HG02884 (cell line): Measurements from ENCODE around the gene CERK.
"Not testable (repeated sequence)": the region's sequence is repeated elsewhere in the genome, so short reads cannot be mapped to it uniquely, and the experiment has no call there.

Experiments
- ATAC-seq: cut with Tn5 transposase; IDR thresholded peaks from one replicate; pipeline ENCODE4 v1.9.1; 2021; ENCODE audit warnings: mild to moderate bottlenecking, moderate library complexity; ENCODE audit not compliant: unreplicated experiment

CERK gene, protein sequence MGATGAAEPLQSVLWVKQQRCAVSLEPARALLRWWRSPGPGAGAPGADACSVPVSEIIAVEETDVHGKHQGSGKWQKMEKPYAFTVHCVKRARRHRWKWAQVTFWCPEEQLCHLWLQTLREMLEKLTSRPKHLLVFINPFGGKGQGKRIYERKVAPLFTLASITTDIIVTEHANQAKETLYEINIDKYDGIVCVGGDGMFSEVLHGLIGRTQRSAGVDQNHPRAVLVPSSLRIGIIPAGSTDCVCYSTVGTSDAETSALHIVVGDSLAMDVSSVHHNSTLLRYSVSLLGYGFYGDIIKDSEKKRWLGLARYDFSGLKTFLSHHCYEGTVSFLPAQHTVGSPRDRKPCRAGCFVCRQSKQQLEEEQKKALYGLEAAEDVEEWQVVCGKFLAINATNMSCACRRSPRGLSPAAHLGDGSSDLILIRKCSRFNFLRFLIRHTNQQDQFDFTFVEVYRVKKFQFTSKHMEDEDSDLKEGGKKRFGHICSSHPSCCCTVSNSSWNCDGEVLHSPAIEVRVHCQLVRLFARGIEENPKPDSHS

DNA sequence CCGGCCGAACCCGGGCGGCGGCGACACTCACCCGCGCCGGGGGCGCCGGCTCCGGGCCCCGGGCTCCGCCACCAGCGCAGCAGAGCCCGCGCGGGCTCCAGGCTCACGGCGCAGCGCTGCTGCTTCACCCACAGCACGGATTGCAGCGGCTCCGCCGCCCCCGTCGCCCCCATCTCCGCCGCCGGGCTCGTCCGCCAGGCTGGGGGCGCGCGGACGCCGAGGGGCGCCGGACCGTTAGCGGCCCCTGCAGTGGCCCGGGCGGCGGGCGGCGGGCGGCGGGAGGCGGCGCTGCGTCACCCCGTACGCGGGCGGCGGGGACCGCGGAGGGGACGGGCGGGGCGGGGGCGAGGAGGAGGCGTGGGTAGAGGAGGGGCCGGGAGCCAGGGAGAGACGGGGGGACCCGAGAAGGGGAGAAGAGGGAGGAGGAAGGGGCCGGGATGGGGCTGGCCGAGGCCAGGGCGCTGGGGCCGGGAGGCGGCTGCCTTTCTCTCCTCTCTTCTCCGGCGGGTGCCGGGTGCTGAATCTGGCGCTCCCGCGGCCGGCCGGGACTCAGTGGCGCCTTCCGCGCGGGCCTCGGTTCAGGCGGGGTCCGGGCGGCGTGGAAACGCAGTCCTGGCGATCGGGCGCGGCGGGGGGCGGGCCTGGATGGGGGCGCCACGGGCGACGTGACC, at the start of gene CERK:
Gene CERK (minus strand): TSS at position 277 of the 671 bp plus-strand sequence. CDS start 104 bp downstream, at position 173.
- no peak for ATAC-seq

DNA sequence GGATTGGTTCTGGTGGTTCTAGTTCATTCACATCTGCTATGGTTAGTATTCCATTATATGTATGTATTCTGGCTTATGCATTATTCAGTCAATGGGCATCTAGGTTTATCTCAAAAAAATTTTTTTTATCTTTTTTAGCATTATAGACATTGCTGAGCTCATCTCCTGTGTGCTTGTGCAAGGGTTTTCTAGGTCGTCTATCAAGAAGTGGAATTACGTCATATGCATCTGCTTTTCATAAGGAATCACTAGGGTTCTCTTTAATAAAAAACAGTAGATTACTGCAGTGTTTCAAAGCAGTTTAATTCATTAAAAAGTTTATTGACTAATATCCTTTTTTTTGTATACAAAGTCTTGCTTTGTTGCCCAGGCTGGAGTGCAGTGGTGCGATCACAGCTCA, 45.7 kb upstream of the CERK start:
- no peak for ATAC-seq

DNA sequence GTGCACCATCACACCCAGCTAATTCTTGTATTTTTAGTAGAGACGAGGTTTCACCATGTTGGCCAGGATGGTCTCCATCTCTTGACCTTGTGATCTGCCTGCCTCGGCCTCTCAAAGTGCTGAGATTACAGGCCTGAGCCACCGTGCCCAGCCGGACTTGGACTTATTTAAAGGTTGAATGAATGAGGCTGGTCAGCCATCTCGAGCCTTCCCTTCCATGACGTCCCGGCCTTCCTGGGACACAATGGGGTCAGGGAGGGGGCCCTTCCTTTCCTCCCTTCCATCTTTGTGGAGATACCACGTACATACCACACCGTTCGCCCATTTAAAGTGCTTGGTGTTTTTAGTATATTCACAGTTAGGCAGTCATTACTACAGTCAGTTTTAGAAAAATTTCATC, 44.1 kb upstream of the CERK start:
- not testable (repeated sequence) for ATAC-seq

DNA sequence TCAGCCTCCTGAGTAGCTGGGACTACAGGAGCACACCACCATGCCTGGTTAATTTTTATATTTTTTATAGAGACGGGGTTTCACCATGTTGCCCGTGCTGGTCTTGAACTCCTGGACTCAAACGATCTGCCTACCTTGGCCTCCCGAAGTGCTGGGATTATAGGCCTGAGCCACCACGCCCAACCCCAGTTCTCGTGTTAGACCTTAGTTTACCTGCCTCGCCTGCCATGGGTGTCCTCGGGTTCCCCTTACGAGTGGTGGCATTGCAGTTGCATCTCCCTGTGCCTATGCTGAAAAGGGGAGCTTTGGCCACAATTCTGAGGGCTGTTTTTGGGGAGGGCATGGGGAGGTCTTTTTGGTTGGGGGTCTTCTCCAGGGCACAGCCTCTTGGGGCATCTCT, 43.2 kb upstream of the CERK start:
- no peak for ATAC-seq

DNA sequence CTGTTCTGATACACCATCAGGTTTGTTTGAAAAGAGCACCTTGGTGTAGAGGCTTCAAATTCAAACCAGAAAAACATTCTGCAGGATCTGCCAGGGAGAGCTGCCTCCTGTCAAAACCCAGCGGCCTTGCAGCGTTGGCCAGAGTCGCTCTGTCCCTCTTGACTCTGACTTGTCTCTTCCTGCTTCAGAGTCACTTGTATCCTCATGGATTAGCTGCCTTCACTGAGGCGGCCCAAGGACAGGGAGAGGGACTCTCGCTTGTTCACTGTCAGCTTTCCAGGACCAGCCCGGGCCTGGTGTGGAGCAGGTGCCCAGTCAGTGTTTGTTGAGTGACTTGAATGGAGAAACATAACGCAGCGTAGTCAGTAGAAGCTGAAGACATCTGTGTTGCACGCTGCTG, 42.4 kb upstream of the CERK start:
- no peak for ATAC-seq

DNA sequence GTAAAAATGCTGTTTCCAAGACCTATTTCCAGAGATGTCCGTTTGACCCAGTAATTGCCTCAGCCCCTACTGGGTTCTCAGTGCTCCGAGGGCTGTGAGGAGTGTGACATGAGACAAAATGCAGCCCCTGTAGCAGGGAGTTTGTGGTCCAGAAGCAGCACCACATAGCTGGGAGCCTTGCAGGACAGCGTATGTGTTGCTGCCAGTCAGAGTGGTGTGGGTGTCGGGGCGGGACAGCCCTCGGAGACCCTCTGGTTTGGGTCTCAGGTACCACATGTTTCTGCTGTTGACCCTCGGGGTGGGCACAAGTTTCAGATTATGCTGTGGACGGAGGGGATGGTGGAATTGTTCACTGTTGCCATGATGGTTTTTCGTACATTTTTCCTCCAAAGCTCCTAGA, 41.6 kb upstream of the CERK start:
- no peak for ATAC-seq

DNA sequence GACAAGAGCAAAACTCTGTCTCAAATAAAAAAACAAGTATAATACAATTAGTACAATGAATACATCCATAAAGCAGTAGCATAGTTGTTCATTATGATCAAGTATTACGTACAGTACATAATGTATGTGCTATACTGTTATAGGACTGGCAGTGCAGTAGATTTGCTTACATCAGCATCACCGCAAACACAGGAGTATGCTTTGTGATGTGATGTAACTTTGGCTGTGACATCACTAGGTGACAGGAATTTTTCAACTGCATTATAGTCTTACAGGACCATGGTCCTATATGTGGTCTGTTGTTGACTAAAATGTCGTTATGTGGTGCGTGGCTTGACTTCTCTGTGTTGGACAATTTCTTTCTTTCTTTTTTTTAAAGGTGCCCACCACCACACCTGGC, 41.0 kb upstream of the CERK start:
- ATAC-seq: no peak

DNA sequence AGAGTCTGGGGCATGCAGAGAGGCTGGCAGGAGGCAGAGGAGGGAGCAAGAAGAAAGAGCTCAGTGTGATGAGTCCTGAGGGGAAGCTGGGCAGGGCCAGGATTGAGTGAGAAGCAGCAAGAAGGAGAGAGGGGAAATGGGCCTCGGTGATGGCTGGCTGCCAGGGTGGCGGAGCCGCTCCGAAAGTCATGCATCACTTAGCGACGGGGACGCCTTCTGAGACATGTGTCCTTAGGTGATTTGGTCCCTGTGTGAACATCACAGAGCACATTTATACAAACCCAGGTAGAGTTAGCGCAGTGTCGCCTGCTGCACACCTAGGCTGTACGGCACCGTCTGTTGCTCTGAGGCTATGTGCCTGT, 39.5 kb upstream of the CERK start:
- ATAC-seq: no peak

DNA sequence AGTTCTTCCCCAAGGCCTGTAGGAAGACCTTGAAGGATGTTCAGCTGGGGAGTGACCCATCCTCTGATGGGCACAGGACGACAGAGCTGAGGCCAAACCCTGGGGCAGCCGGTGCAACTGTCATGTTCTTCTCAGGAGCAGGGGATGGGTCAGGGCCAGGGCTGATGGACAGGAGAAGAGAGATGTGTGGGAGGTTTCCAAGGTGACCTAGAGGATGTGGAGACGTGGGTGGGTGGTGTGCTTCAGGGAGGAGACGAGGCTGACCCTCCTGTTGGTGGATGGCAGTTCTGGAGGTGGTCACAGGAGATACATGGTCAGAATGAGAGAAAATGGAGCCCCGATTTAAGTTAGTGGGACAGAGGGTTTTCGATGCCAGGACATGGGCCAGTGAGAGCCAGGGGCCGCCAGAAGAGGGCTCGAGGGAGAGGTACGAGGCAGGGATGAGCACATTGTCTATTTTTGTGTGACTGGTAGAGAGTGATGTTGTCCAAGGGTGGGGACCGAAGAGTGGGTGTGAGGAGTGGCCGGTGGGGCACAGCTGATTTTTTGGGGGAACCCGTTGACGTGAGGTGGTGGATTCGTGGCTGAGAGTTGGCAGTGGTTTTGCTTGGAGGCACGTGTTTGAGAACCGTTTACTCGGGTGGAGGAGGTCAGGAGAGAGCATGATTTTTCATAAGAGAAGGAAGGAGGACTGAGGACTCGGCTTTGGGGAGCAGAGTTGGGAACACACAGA, 39.0 kb upstream of the CERK start:
- ATAC-seq: no peak

DNA sequence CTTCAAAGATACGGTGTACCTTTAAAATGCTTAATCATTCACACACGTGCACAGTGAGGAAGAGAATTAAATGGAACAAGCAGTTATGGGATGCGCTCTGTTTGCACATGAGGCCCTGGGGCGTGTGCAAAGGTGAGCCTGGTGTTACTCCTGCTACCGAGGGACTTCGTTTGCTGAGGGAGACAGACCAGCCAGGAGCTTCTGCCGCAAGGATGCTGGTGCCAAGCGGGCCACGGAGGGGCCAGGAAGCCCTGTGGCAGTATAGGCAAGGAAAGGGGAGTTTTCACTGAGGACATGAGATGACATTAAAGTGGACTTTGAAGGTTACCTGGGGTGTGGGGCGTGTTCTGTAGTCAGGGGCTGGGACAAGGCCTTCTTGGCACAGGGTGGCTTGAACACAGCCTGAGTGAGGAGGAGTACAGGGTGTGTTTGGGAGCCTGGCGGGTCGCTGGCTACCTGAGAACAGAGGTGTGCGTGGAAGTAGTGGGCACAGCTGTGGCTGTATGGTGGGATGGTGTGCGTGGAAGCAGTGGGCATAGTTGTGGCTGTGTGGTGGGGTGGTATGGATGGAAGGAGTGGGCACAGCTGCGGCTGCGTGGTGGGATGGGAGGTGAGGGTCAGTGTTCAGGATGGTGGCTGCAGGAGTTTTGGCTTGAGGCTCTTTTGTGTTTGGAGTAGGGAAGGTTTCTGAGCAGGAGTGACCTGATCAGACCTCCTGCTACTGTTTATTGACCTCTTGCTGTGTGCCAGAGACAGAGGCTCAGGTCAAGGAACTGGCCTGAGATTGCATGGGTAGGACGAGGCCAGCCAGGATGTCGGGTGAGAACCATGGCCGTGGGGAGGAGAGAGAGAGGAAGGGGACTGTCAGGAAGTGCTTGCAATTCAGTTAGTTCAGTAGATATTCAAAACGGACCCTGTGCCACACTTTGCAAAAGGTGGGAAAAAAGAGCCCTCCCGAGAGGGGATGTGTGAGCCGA, 38.1 kb upstream of the CERK start:
- no peak for ATAC-seq

DNA sequence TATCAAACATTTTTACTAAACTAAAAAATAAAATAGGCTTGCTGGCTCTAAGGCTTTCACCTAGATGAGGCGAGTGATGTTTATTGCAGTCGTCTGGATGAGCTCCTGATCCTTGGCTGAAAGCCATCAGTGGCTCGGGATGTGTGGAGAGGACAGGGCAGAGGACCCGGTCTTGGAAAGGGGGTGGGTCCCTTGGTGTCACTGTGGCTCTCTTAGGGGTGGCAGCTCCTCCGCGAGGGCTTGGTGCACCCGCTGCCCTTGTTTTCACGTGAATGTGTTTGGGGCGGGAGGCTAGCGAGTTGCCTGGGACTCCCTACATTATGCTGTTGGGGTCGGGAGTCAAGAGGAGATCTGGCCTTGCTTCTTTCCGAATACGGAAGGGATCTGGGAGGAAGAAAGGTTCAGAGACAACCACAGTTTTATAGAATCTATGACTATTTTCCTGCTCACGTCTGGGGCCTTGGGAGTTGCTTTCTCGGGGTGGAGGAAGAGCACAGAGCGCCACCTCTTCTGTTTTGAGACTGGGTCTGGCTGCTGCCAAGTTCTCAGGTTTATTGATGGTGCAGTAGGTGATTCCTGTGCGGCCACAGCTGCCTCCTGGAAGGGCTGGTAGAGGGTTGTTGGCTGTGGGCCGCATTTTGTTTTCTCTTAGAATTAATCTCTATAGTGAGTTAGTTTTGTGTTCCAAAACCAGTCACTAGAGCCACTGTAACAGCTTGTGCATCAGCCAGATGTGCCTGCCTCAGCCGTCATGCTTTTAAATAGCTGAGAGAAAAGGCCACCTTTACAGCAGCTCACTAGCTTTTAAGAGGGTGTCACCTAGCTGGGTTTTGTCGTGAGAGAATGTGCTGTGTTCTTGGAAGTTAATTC, 37.2 kb upstream of the CERK start:
- no peak for ATAC-seq

DNA sequence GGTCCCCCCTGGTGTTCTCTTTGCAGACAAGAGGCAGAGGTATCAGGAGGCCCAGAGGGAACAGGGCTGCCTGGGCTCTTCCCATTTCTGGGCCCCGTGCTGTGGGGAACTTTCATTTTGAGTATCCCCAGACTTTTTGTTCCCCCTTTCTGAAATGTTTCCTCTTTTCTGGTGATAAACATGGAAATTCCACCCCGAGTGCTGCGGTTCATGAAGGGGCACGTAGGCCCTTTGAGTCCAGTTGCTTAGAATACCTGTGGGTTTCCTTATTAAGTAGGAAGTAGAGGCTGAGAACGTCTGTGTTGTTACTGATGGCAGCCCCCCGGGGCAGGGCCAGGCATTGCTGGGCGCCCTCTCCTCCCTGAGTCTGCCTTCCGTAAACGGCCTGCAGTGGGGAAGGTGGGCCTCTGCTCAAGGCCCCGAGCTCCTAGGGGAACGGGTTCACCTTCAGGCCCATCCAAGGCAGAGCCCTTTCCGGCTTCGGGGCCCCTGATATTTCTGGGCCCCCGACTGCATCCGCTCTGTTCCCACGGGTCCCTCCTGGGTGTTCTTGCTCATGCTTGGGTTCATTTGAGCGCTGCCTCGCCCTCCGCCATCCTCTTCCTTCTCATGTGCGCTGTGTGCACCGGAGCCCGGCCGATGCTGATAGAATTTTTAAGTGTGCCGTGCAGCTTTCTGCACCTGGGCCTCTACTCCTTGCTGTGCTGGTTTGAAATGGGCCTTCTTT, 36.4 kb upstream of the CERK start:
- ATAC-seq: peak; percentile 33

DNA sequence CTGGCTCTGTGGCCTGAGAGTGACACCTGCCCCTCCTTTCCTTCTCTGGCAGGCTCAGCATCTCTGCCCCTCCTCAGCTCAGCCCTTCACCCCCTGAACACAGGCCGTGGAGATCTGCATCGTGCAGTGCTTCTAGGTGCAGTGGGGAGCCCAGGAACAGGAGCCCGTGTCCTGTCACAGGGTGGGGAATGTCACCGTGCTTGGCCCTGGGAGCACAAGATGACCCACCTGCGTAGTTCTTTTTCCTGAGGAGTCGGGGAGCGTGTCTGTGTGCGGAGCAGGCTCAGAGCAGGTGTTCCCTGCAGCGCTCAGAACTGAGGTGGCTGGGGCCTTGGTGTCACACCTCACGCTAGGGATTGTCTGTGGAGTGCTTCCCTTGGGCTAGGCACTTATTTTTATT, 35.0 kb upstream of the CERK start:
- no peak for ATAC-seq

DNA sequence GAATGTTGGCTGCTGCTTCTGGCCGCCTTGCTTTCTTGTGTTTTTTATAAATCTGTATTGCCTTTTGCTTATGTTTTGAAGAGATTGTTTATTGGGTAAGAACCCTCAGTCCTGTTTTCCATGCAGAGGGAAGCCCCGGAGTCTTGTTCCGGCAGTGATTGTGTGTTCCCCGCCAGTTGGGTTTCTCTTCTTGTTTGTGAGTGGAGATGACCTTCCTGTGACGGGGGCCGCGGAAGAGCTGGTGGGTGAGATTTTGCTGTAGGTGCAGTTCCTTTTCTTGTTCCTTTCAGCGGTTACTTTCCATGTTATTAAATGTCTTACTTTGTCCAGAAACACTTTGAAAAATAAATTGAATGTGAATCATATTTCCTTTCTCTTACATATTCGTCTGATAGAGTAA, 32.7 kb upstream of the CERK start:
- no peak for ATAC-seq

DNA sequence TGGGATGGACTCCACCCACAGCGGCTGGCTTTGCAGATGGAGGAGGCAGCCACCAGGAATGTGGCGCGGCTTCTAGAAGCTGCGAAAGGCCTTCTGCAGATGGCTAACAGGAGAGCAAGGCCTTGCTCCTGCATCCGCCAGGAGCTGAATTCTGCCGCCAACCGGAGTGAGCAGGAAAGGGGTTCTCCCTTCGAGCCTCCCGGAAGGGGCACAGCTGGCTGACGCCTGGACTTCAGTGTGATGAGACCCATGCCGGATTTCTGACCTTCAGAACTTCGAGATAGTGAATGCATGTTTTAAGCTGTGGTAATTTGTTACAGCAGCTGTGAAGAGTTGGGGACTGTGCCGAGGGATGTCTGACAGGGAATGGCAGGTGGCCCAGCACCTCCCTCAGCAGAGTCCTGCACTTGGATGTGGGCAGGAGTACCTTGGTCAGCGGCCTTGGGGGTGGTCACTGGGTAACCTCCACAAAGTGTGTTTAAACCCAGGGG, 32.1 kb upstream of the CERK start:
- ATAC-seq: no peak

DNA sequence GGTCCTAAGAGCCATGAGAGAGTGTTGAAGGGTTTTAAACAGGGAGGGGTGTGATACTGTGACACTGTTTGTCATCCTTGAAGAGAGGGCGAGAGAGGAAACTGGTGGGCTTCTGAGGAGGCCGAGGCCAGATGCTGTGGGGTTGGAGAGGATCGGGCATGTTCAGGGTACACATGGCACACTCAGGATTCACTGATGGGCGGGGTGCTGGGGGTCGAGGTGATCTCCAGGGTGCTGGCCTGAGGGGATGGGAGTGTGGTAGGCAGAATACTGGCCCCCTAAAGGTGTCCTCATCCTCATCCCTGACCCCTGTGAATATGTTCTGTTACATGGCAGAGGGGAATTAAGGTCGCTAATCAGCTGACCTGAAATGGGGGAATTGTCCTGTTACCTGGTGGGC, 31.7 kb upstream of the CERK start:
- ATAC-seq: no peak

DNA sequence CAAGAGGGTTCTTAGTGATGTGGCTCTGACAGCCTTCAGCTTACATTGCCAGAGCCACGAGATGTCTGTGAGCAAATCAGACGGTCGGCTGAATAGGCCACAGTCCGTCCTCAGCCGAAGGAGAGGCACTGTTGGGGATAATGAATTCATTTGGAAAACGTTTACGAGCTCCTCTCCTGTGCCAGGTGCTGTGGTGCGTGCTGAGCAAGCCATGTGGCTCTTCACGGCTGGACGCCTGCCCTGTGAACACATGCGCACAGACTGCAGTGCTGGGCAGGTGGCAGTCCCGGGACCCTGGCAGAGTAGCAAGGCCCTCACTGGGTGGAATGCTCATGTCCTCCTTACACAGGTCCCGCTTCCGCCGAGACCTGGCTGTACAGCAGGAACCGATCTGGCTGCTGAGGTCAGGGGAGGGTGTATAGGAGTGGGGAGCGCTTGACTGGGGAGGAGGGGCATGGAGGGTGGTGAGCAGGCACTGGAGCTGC, 31.2 kb upstream of the CERK start:
- ATAC-seq: no peak

DNA sequence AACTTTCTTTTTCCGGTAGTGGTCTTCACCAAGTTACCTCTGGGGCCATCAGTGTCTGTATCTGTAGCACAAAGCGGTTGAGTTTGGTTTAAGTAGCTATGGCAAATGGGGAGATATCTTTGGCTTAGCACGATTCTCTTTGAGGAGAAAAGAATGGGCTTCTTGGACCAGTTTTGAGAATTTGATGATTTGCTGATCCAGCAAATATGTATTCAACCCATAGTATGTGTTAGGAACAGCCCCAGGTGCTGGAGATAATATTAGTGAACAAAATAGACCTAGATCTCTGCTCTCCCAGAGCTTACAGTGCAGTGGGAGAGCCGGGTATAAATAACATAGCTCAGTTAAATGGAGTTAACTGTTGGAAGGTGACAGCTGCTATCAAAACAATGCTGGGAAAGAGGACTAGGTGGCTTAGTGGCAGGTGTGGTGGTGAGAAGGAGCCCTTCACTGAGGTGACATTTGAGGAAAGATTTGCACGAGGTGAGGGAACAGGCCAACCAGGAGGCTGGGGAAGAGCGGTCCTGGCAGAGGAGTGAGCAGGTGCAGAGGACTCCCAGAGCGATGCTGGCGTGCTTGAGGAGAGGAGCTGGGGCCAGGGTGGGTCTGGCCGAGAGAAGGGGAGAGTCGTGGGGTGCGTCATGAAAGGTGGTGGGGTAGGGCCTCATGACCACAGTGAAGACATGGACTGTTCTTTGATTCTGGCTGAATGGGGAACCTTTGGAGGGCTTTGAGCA, 29.4 kb upstream of the CERK start:
- ATAC-seq: no peak
